Activated T-helper 1 cell treated with Interleukin-2 at 50 U/mL for 16 hours (primary cell): ENCODE data around the gene IRF4.

Experiments
- DNase-seq: peaks from one replicate; pipeline ENCODE4 v3.0.0-alpha.2; 2020; ENCODE audit warnings: low read depth

IRF4 gene

GRCh38 chr6:353642-354614 lies 37.6 kb upstream of the IRF4 start:
- no peak for DNase-seq

- DNase-seq = no peak
Observed at GRCh38 chr6:354631-355280, 36.8 kb upstream of the IRF4 start.

DNA sequence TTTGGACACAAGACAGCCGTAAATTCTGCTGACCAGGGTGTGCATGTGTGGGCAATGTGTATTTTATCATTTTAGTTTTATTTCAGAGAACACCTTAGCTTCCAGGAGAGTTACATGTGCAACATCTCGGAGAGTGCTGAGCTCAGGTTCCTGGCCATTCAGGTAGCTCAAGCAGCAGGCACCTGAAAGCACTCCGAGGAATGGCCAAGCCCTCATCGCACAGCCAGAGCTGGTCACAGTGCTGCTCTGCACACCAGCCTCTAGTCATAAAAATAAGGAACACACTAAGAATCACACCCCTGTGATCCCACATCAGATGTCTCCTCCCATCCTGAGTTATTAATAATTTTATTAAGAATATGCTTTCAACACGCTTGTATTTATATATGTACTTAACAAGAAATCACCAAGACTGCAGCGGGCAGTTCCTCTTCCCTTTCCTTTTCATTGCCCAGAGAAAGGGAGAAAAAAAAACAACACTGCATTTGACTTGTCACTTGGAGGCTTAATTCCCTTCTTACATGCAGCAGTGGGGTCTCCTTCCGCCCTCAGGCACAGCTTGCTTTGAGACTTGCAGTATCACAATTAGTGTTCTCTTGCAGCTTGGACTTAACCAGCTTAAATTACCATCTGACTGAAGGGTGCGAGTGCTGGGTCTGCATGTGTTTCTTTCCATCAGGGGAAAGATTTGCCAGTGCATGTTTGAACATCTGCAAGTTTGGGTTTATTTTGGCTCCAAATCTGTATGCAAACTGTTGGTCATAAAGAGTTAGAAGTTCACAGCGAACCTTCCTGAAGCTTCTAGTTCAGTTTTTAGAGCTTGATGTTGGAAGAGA lies 36.0 kb upstream of the IRF4 start:
- no peak for DNase-seq

DNA sequence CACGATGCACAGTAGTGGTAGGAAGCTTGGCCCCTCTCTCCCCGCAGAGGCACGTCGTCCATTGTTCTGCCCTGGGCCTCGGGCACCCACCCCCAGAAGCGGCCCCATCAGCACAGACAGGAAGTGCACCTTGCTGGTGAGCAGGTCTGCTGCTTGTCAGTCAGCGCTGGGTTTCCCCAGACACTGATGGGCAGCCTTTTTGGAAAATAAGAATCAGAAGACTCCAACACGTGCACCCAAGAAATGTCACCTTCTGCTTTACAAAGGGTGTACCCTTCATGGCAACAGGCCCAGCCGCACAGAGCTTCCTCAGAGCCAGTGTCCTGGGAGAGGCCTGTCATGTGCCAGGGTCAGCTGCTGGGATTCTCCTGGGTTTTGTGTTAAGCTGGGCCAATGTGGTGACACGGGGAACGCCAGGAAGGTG lies 34.7 kb upstream of the IRF4 start:
- no peak for DNase-seq

GRCh38 chr6:357261-357790 lies 34.2 kb upstream of the IRF4 start:
- no peak for DNase-seq

DNA sequence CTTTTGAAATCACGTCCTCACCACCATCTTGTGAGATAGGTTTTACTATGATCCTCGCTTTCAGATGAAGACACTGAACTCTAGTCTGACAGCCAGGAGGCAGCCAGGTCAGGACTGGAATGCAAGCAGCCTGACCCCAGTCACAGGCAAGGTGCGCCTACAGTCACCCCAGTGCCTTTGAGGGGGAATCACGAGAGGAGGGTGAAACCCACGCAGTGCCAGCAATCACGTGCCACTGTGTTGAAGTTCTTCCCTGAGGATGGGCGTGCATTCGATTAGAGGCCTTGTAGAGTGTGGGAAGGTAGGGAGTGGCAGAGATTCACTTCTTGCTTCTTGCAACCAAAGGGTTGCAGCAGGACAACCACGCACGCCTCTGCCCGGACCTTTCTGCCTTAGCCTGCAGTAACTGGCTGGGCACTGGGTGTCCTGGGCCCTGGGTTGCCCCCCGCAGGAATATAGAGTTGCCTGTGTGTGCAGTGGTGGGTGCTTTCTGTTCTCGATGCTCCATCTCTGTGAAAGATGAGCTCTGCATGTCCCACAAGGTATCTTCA lies 33.7 kb upstream of the IRF4 start:
- no peak for DNase-seq

DNA sequence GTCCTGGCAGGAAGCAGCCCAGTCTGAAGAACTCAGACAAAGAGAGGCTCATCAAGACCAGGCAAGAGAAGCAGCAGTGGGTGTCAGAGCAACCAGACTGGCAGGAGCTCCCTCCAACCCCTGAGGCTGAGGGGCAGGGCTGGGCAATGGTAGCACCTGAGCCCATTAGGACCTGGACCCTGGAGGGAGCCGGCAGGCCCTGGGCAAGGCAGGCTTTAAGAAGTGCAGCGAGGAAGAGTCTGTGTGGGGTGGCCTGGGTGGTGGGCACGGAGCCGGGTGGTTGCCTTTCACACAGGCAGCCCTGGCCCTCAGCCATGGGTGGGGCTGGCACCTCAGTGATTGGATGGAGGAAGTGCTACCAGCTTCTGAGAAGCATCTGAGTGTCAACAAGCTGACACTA lies 33.1 kb upstream of the IRF4 start:
- DNase-seq = no peak

DNA sequence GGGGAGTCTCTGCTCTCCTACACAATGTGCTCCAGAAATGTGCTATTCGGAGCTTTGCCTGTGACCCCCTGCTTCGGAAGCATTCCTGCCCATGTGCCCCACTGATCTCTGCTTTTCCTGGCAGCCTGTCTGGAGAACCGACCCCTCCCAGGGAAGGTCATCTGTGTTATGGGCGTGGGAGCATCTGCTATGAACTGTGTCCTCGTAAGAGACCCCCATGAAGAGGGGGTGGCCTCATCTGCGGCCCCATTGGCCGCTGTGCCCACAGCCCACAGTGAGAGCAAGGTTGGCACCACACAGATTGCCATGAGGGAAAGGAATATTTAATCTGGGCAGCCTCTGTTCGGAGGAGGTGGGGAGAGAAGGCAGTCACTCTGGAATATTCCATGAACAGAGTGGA lies 32.7 kb upstream of the IRF4 start:
- no peak for DNase-seq

- no peak for DNase-seq
Observed at GRCh38 chr6:359261-360035, 32.1 kb upstream of the IRF4 start.

DNA sequence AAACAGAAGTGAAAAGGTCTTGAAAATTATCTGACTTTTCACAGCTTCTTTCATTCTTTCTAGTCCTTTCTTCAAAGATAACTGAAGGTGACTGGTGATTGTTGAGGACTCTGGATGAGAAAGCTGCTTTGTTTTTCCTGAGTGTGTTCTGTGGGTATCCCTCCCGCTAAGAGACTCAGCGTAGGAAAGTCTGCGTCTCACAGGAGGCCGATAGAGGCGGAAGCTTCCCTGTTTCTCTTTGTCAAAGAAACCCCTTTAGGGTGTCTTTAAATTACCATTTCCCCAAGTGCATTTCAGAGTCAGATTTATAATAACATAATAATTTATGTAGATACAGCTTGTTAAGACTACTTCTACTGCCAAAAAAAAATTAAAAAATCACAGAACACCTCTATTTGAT lies 31.2 kb upstream of the IRF4 start:
- no peak for DNase-seq

- no peak for DNase-seq
Observed at GRCh38 chr6:360764-361373, 30.7 kb upstream of the IRF4 start.

DNA sequence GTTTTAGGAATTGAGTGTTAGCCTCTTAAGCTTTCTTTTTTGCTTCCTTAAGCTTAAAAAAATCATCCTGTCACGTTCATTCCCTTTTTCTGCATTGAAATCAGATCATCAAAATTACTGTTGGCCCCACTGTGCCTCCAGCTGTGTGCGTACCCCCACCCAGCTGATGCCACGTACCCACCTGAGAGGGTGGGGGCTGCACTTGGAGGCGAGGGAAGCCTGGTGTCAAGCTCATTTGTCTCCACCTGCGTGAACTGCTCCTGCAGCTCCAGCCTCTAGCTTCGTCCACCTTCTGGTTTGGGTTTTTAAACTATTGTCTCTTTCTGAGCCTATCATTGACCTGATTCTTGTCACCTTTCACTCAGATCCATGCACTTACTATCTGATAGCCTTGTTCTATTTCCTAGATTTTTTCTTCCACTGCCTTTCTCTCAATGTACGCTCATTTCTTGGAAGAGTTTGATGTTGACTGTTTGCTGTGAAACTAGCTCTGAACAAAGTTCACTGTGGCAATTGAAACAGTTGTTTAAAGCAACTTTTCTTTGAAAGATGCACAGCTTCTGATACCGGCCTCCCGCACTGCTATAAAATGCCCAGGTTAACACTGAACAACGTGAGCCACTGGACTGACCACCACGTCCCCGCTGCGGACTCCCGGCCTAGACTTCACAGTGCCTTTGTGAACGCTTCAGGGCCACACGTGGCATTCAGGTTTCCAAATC lies 30.0 kb upstream of the IRF4 start:
- no peak for DNase-seq

DNA sequence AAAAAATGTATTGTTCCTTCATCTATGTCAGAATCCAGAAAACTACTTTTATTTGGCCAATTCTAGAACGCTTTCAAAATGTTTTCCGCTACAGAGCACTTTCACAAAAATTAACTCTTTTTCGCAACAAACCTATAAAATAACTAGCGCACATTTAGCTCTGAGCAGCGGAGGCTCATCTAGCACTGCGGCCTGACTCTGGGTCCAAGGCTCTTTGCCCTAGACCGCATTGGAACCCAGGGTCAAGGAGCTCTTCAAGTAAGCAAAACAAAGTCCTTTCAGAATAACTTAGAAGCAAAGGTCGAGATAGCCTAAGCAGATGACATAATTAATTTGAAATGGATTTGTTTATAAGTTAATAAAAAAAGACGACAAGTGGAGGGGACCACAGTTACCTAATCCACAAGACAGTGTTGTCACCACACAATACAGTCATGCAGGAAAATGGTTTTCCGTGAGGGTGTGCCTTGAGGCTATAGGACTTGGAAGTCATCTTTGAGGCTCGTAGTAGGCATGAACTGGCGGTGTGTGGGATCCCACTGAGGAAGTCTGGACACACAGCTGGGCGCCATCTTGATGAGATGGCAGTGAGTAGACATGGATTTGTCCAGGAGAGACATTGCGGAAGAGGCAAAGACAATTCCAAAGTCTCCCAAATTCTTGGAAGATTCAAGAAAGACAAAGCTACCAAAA lies 29.2 kb upstream of the IRF4 start:
- DNase-seq = no peak

GRCh38 chr6:362924-363249 lies 28.7 kb upstream of the IRF4 start:
- no peak for DNase-seq

DNA sequence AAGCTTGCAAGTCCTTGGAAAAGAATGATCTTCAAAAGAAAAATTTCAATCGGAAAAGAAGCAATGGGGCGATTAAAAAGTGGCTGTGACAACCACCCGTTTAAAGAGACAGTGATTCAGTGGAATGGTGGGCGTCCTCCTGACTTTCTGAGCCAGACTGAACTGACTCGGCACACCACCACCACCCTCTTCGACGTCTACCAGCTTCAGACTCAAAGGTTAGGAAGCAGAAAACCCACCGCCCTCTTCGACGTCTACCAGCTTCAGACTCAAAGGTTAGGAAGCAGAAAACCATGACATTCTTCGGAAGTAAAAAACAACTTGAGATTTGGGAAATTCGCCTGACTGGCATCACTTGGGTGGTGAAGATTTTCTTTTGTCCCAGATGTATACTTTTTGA lies 28.3 kb upstream of the IRF4 start:
- DNase-seq = no peak

GRCh38 chr6:363909-364308 lies 27.6 kb upstream of the IRF4 start:
- DNase-seq = no peak

DNA sequence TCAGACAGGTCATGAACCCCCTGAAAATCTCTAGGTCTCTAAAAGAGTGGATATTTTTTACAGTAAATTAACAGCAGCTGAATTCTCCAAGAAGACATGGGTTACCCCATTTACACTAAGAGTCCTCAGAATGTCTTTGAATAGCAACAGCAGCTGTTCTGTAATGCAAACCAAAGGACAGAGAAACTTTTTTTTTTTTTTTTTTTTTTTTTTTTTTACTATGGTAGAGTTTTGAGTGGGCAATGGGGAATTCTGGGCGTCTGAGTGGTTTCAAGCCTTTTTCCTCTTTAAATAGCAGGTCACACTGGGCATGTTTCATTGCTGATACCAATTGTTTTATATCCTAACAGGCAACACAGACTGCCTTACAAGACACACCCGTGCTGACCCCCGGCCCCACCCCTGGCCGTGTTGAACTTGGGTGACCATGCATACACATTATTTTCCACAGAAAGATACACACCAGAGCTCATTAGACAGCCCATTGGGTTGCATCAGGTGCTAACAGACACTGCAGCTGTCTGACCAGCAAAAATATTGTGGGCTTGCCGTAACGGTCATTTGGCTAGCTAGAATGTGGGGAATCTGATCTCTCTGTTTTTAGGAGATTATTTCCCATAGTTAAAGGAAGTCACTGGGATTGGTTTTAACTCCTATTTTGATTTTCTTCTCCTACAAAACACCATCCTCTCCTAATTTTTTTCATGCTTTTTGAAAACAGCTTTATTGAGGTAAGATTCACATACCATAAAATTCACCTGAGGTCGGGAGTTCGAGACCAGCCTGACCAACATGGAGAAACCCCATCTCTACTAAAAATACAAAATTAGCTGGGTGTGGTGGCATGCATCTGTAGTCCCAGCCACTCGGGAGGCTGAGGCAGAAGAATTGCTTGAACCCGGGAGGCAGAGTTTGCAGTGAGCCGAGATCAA lies 26.7 kb upstream of the IRF4 start:
- DNase-seq = no peak

- DNase-seq = no peak
Observed at GRCh38 chr6:365835-366234, 25.7 kb upstream of the IRF4 start.
